H1 (cell line): ENCODE results near the gene GAP43. TPM values are rescaled to one million over a fixed set of nuclear protein-coding genes. Genes with fewer than 3 reads are reported as not detected.

Experiments used
- HDAC6 ChIP-seq: IDR thresholded peaks from one replicate; pipeline ENCODE4 v1.7.1; 2012; ENCODE audit warnings: low read depth, mild to moderate bottlenecking, inconsistent platforms, low read length, moderate library complexity
- KDM5A ChIP-seq: fragments of 200-600 bp; IDR thresholded peaks from 2 replicates; pipeline ENCODE4 v1.7.1; 2012; ENCODE audit warnings: mild to moderate bottlenecking, low read length, inconsistent platforms, mixed read lengths
- POLR2A ChIP-seq, 2 experiments: IDR thresholded peaks; 1 replicate in 1 of 2; 2 replicates in 1 of 2; pipeline ENCODE4 v1.6.1; 2011; ENCODE audit warnings: low read depth in 2 of 2, low read length in 2 of 2, mild to moderate bottlenecking in 2 of 2; ENCODE audit errors: control extremely low read depth in 1 of 2
- POLR2AphosphoS5 ChIP-seq: IDR thresholded peaks from 2 replicates; pipeline ENCODE4 v1.6.1; 2011; ENCODE audit warnings: low read depth, low read length
- RFX5 ChIP-seq: IDR thresholded peaks from 2 replicates; pipeline ENCODE4 v1.6.1; 2011; ENCODE audit warnings: low read depth, low read length, improper control_type of control experiment, borderline replicate concordance
- SAP30 ChIP-seq: fragments of 300-600 bp; sonication (generic); IDR thresholded peaks from 2 replicates; pipeline ENCODE4 v1.7.1; 2012; ENCODE audit warnings: low read length, moderate library complexity, mild to moderate bottlenecking, inconsistent platforms; ENCODE audit not compliant: insufficient read depth, insufficient replicate concordance
- SP1 ChIP-seq: IDR thresholded peaks from 2 replicates; pipeline ENCODE4 v1.6.1; 2011; ENCODE audit warnings: low read depth, low read length
- polyA plus RNA-seq, 7 experiments: library from polyadenylated mRNA; depleted of rRNA in 3 of 7; stranded (reverse) in 5 of 7; unstranded in 2 of 7; fragments of >200 nt in 5 of 7; fragments of 200-250 nt in 2 of 7; gene quantifications; 1 replicate in 5 of 7; 2 replicates in 1 of 7; 4 replicates in 1 of 7; pipeline versions ENCODE4 v1.2.1 to v1.2.3, GENCODE V29; 2011 to 2013; ENCODE audit warnings: missing spikeins in 2 of 7, mixed read lengths in 2 of 7
- total RNA-seq: library from RNA; stranded (reverse); fragmentation: NEBNext Ultra II Directional; extraction: Animal tissue kit (Norgen Biotek cat#: 25700); gene quantifications from 2 replicates; pipeline ENCODE4 v1.2.1, GENCODE V29; 2021

GAP43 gene
- total and polyA plus RNA-seq, 2 of the 8 experiments (the other 6 are each of a cell fraction or from before 2014, with no cell fraction given), result 11.2 to 21.9 TPM

- TF ChIP-seq SAP30, result no peak
- no peak for TF ChIP-seq HDAC6
- no peak for TF ChIP-seq RFX5
- TF ChIP-seq KDM5A, result no peak
- no peak for TF ChIP-seq POLR2AphosphoS5
- TF ChIP-seq POLR2A (IDR thresholded peaks at IDR 0.05; ENCODE audit: control extremely low read depth in 1 of 2, low read depth in 2 of 2, low read length in 2 of 2), result no peak
- TF ChIP-seq SP1, result no peak
- TF ChIP-seq, all 59 proteins: peak for 0
Observed at GRCh38 chr3:115617591-115617990, 5.7 kb upstream of the GAP43 start (continued).
